Kidney (tissue), 14 donors: ENCODE data around the gene G3BP1. TPM values are rescaled to one million over a fixed set of nuclear protein-coding genes. Genes with fewer than 3 reads are reported as not detected.

ENCODE experiments used
- DNase-seq, 5 donors: peaks; one replicate each; pipeline ENCODE4 v3.0.0-alpha.2; 2013 to 2020
- FAIRE-seq: peaks from 2 replicates; lab custom pipeline; 2012; peaks lifted over from hg19 to GRCh38; lab: Jason Lieb, UNC
- H3K27ac ChIP-seq, 2 donors: one replicate each; pipeline ENCODE4 v1.7.0; 2013; ENCODE audit warnings: low read depth in 2 of 2, low read length in 2 of 2, inconsistent platforms in 1 of 2
- H3K27me3 ChIP-seq: one replicate; pipeline ENCODE4 v1.7.1; 2013; ENCODE audit warnings: low read length, inconsistent platforms; ENCODE audit not compliant: control insufficient read depth, insufficient read depth
- H3K36me3 ChIP-seq, 3 donors: one replicate each; pipeline versions ENCODE4 v1.7.0 to v1.7.1; 2013; ENCODE audit warnings: low read length in 3 of 3, control low read depth in 1 of 3, inconsistent platforms in 1 of 3; ENCODE audit not compliant: insufficient read depth in 3 of 3, control insufficient read depth in 2 of 3
- H3K4me1 ChIP-seq, 3 donors: one replicate each; pipeline versions ENCODE4 v1.7.0 to v1.7.1; 2013; ENCODE audit warnings: low read length in 3 of 3, inconsistent platforms in 1 of 3, low read depth in 1 of 3; ENCODE audit not compliant: control insufficient read depth in 2 of 3, insufficient read depth in 2 of 3
- H3K4me3 ChIP-seq, 3 donors: one replicate each; pipeline versions ENCODE4 v1.7.0 to v1.8.1; 2013; ENCODE audit warnings: low read length in 3 of 3, control low read depth in 1 of 3, inconsistent platforms in 1 of 3
- H3K9ac ChIP-seq, 3 donors: one replicate each; pipeline versions ENCODE4 v1.7.0 to v1.7.1; 2013; ENCODE audit warnings: low read length in 3 of 3, control low read depth in 1 of 3, inconsistent platforms in 1 of 3
- H3K9me3 ChIP-seq, 3 donors: one replicate each; pipeline versions ENCODE4 v1.7.0 to v1.7.1; 2013; ENCODE audit warnings: low read length in 3 of 3, control low read depth in 1 of 3, inconsistent platforms in 1 of 3; ENCODE audit not compliant: control insufficient read depth in 2 of 3, insufficient read depth in 1 of 3
- CTCF ChIP-seq: IDR thresholded peaks from 3 replicates; pipeline ENCODE4 v1.5.1; 2012; ENCODE audit warnings: mild to moderate bottlenecking, moderate library complexity, borderline replicate concordance; ENCODE audit not compliant: insufficient read depth; ENCODE audit errors: extremely low read depth
- intact Hi-C: fragments of 100-400 bp; cut with DNase I; formaldehyde crosslinking; loops from one replicate; pipeline ENCODE4 v1.11.1; 2022
- polyA plus RNA-seq: library from polyadenylated mRNA; stranded (reverse); fragments of 350-450 nt; fragmentation: Illumina TruSeq; extraction: RNeasy Lipid Tissue Mini Kit (QIAGEN cat#74804); gene quantifications from one replicate; pipeline ENCODE4 v1.2.3, GENCODE V29; 2014; ENCODE audit warnings: low read depth, low replicate concordance; ENCODE audit not compliant: insufficient read depth
- total RNA-seq: library from RNA; stranded (reverse); fragmentation: NEBNext Ultra II Directional; extraction: Animal tissue kit (Norgen Biotek cat#: 25700); gene quantifications from one replicate; pipeline ENCODE4 v1.2.1, GENCODE V29; 2021
- donor health status: control.
- donor health status: control.
- donor health status: control.
- donor health status: control.
- donor health status: control.
- donor health status: DM: yes; HTN: yes; CAD: no.
- donor health status: Normal renal cell carcinoma (clear cell type).

Gene G3BP1
- total and polyA plus RNA-seq, 2 donors from 2014 or later = 34.2 to 165 TPM

GRCh38 chr5:151784141-151784540 is 12.4 kb downstream of the G3BP1 start:
- FAIRE-seq (no peak), DNase-seq (no peak)
- Histone ChIP-seq H3K4me3 (no peak overlapping the region), H3K27me3 (no peaks in the 10 kb centered on the region), H3K9ac (no peak overlapping the region), H3K27ac (no peak overlapping the region), H3K9me3 (no peaks in the 10 kb centered on the region), H3K4me1 (peaks cover 0 to 14% (median 4%) of the 10 kb centered on the region in 3 donors), H3K36me3 (peaks cover 0 to 3% (median 0%) of the 10 kb centered on the region in 3 donors)
- TF ChIP-seq CTCF = no peak
- intact Hi-C loops = no loop called here

- intact Hi-C loops = no loop called here
- Histone ChIP-seq H3K9me3 (no peaks in the 10 kb centered on the region), H3K4me3 (no peak overlapping the region), H3K9ac (no peak overlapping the region), H3K4me1 (peaks cover 0 to 4% (median 3%) of the 10 kb centered on the region in 3 donors), H3K27me3 (no peaks in the 10 kb centered on the region), H3K36me3 (peaks cover 7 to 14% (median 13%) of the 10 kb centered on the region in 3 donors), H3K27ac (no peak overlapping the region)
- FAIRE-seq = no peak
- TF ChIP-seq CTCF = no peak
- DNase-seq = no peak
Observed at GRCh38 chr5:151786468-151786867, 14.7 kb downstream of the G3BP1 start.

- no peak for DNase-seq
- Histone ChIP-seq H3K4me1 (peaks cover 0 to 4% (median 0%) of the 10 kb centered on the region in 3 donors), H3K27me3 (no peaks in the 10 kb centered on the region), H3K9ac (no peak overlapping the region), H3K9me3 (no peaks in the 10 kb centered on the region), H3K27ac (no peak overlapping the region), H3K36me3 (peaks cover 11 to 26% (median 17%) of the 10 kb centered on the region in 3 donors), H3K4me3 (no peak overlapping the region)
- FAIRE-seq = no peak
- intact Hi-C loops = no loop called here
- no peak for TF ChIP-seq CTCF
Observed at GRCh38 chr5:151787817-151788216, 16.1 kb downstream of the G3BP1 start.

GRCh38 chr5:151793358-151793757 is 21.6 kb downstream of the G3BP1 start:
- no peak for FAIRE-seq
- no peak overlapping the region for H3K27ac ChIP-seq
- H3K4me1 ChIP-seq = no peaks in the 10 kb centered on the region
- H3K9ac ChIP-seq = no peak overlapping the region
- H3K36me3 ChIP-seq = peaks cover 22 to 72% (median 38%) of the 10 kb centered on the region in 3 donors
- no peak overlapping the region for H3K4me3 ChIP-seq
- no peak for TF ChIP-seq CTCF
- no peak for DNase-seq
- intact Hi-C loops = no loop called here
- H3K27me3 ChIP-seq = no peaks in the 10 kb centered on the region
- H3K9me3 ChIP-seq = no peaks in the 10 kb centered on the region
